Stimulated activated memory B cell treated with anti-CD40 and anti-IgM and Interleukin-4, amounts not matched to agents 10 μg/mL and 1 μg/mL and 100 μg/mL, for 72 hours (primary cell): Measurements from ENCODE around the gene CCDC83.
"Not testable (repeated sequence)": the region's sequence is repeated elsewhere in the genome, so short reads cannot be mapped to it uniquely, and the experiment has no call there.

ENCODE experiments used
- ATAC-seq: fragments of 150-1000 bp; cut with Tn5 transposase; 2 replicates; pipeline ENCODE4 v1.10.0; 2021
- H3K27ac Mint-ChIP-seq: one replicate; pipeline ENCODE4 v1.8.0; 2022; ENCODE audit warnings: mild to moderate bottlenecking, mixed read lengths
- H3K27me3 Mint-ChIP-seq: one replicate; pipeline ENCODE4 v1.8.0; 2022; ENCODE audit warnings: mixed read lengths
- H3K36me3 Mint-ChIP-seq: one replicate; pipeline ENCODE4 v1.8.0; 2022; ENCODE audit warnings: mixed read lengths
- H3K4me1 Mint-ChIP-seq: one replicate; pipeline ENCODE4 v1.8.0; 2022; ENCODE audit warnings: mixed read lengths
- H3K4me3 Mint-ChIP-seq: one replicate; pipeline ENCODE4 v1.8.0; 2022; ENCODE audit warnings: mild to moderate bottlenecking, moderate library complexity, mixed read lengths
- H3K9me3 Mint-ChIP-seq: one replicate; pipeline ENCODE4 v1.8.0; 2022; ENCODE audit warnings: mixed read lengths

The CCDC83 gene

GRCh38 chr11:85853541-85853940 is 1.6 kb upstream of the CCDC83 start:
- not testable (repeated sequence) for ATAC-seq, H3K9me3 Mint-ChIP-seq, H3K27me3 Mint-ChIP-seq, H3K4me3 Mint-ChIP-seq, H3K27ac Mint-ChIP-seq, H3K36me3 Mint-ChIP-seq, H3K4me1 Mint-ChIP-seq

- H3K36me3 Mint-ChIP-seq = peaks cover 5% of the 10 kb centered on the region
- peaks cover 6% of the 10 kb centered on the region for H3K4me1 Mint-ChIP-seq
- H3K27ac Mint-ChIP-seq = peak overlapping the region; percentile 83
- ATAC-seq = no peak
- H3K4me3 Mint-ChIP-seq = peak overlapping the region; percentile 88
- H3K27me3 Mint-ChIP-seq = peaks cover 13% of the 10 kb centered on the region
- no peaks in the 10 kb centered on the region for H3K9me3 Mint-ChIP-seq
Observed at GRCh38 chr11:85854212-85854556, 999 bp upstream of the CCDC83 start.

GRCh38 chr11:85854557-85855340 is 434 bp upstream of the CCDC83 start:
- Mint-ChIP-seq H3K9me3 (no peaks in the 10 kb centered on the region), H3K4me1 (peaks cover 6% of the 10 kb centered on the region), H3K27me3 (peaks cover 19% of the 10 kb centered on the region), H3K27ac (peak overlapping the region; percentile 83), H3K4me3 (peak overlapping the region; percentile 88), H3K36me3 (peaks cover 5% of the 10 kb centered on the region)
- peak; percentile 99 for ATAC-seq

DNA sequence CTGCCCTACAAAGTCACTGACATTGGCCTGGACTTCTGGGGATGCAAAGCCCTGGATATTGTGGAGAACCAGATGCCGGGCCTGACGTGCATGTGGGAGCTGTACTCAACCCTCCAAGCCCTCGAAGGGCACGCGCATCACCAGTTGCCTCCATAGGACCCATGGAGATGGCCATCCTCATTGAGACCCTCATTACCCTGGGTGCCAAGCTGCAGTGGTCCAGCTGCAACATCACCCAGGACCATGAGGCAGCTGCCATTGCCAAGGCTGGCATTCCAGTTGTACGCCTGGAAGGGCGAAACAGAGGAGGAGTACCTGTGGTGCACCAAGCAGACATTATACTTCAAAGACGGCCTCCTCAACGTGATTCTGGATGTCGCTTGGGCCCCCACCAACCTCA is 1.9 kb downstream of the CCDC83 start:
- no peak for ATAC-seq
- H3K4me1 Mint-ChIP-seq = peaks cover 6% of the 10 kb centered on the region
- no peaks in the 10 kb centered on the region for H3K9me3 Mint-ChIP-seq
- H3K27me3 Mint-ChIP-seq = peaks cover 21% of the 10 kb centered on the region
- no peak overlapping the region for H3K4me3 Mint-ChIP-seq
- no peak overlapping the region for H3K27ac Mint-ChIP-seq
- no peaks in the 10 kb centered on the region for H3K36me3 Mint-ChIP-seq

- H3K27ac Mint-ChIP-seq, ATAC-seq: not testable (repeated sequence)
- H3K27me3 Mint-ChIP-seq = peaks cover 21% of the 10 kb centered on the region
Observed at GRCh38 chr11:85859541-85859940, 4.4 kb downstream of the CCDC83 start.

DNA sequence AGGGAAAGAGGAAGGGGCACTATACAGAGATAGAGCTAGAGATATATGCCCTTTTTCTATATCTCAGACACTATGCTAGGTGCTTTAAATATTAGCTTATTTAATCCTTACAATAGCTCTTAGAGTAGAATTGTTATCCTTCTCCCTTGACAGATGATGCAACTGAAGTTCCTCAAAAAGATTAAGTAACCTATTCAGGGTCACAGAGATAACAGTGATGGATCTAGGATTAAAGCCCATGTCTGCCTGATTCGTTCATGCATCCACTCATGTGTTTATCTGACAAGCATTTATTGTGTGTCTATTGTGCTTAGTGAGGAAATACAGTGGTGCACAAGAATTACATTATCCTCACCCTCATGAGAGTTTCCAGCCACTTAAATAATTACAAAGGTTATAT is 8.7 kb downstream of the CCDC83 start:
- Mint-ChIP-seq H3K27ac (no peak overlapping the region), H3K4me3 (no peak overlapping the region), H3K9me3 (no peaks in the 10 kb centered on the region), H3K4me1 (no peaks in the 10 kb centered on the region), H3K36me3 (no peaks in the 10 kb centered on the region), H3K27me3 (peaks cover 11% of the 10 kb centered on the region)
- ATAC-seq = no peak

More at GRCh38 chr11:85859541-85859940, 4.4 kb downstream of the CCDC83 start:
- H3K4me1 Mint-ChIP-seq, H3K9me3 Mint-ChIP-seq, H3K4me3 Mint-ChIP-seq, H3K36me3 Mint-ChIP-seq: not testable (repeated sequence)

DNA sequence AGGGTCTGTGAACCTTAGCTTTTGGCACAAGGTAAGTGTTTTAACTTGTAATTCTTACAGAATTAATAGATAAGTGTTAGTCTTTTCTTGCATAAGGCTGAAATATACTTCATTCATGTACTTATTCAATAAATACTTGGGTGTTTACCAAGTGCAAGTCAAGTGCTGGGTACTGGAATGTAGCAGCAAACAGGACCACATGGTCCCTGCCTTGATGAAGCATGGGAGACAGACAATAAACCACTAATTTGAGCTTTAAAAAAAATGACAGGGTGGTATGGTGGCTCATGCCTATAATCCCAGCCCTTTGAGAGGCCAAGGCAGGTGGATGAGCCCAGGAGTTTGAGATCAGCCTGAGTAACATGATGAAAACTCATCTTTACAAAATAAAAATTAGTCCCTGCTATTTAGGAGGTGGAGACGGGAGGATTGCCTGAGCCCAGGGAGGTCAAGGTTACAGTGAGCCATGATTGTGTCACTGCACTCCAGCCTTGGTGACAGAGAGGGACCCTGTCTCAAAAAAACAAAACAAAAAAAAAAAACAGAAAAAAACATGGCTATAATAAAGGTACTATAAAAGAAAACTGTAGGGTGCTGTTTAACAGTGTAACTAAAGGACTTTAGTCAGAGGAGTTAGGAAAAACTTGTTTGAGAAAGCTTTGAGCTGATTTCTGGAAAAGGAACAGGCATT is 11.1 kb downstream of the CCDC83 start:
- H3K9me3 Mint-ChIP-seq = no peaks in the 10 kb centered on the region
- no peaks in the 10 kb centered on the region for H3K4me1 Mint-ChIP-seq
- H3K27ac Mint-ChIP-seq = no peak overlapping the region
- no peak for ATAC-seq
- no peaks in the 10 kb centered on the region for H3K36me3 Mint-ChIP-seq
- no peak overlapping the region for H3K4me3 Mint-ChIP-seq
- no peaks in the 10 kb centered on the region for H3K27me3 Mint-ChIP-seq

DNA sequence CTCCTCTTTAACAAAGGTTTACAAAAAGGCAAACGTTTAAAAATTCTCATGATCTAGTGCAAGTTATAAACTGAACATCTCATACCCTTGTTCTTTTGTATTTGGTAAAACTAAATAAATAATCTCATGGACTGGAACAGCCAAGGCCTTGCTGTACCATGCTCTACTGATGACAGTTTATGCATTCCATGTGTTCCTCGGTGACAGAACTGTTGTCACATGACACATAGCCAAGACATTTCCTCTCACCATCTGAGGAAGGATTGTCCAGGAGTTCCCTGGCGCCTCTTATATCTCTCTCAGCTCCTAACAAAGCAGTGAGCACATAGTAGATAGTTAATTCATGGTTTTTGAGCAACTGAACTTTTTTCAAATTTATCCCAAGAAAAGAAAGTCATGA is 12.6 kb downstream of the CCDC83 start:
- H3K9me3 Mint-ChIP-seq = no peaks in the 10 kb centered on the region
- H3K27ac Mint-ChIP-seq = no peak overlapping the region
- no peaks in the 10 kb centered on the region for H3K4me1 Mint-ChIP-seq
- no peak for ATAC-seq
- no peak overlapping the region for H3K4me3 Mint-ChIP-seq
- H3K27me3 Mint-ChIP-seq = no peaks in the 10 kb centered on the region
- no peaks in the 10 kb centered on the region for H3K36me3 Mint-ChIP-seq

DNA sequence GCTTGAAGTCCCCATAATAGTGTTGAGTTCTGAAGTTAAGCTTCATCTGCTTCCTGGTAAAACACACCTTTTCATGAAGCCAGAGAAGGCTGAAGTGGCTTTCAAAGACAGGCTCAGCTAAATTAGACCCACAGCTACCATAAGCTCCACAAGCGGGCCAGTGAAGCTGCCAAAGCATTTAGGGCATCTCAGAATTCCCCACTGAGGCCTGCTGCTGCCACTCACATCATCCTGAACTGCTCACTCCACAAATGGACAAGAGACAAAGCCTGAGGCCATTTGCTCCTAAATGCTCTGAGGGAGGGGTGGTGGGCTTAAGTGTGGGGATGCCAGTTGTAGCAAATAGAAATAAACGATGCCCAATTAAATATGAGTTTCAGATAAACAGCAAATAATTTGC is 14.6 kb downstream of the CCDC83 start:
- H3K36me3 Mint-ChIP-seq = no peaks in the 10 kb centered on the region
- no peaks in the 10 kb centered on the region for H3K9me3 Mint-ChIP-seq
- no peak overlapping the region for H3K27ac Mint-ChIP-seq
- ATAC-seq = no peak
- H3K27me3 Mint-ChIP-seq = no peaks in the 10 kb centered on the region
- H3K4me3 Mint-ChIP-seq = no peak overlapping the region
- no peaks in the 10 kb centered on the region for H3K4me1 Mint-ChIP-seq

DNA sequence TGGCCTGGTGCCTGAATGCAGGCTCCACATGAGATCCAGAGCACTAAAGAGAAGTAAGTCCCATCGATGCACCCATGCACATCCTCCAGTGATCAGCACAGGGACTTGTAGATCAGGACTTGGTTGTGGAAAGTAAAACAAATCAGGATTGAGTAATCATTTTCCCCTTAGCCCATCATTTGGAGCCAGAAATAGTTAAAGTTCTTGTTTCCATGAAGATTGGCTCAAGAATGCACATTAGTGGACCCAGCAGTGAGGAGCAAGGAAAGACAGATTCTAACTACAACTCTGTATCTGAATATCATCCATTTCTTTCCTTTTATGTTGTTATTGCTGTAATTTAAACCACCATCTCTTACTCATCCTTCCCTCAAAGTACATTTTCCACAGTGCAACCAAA is 19.1 kb downstream of the CCDC83 start:
- Mint-ChIP-seq H3K27ac (no peak overlapping the region), H3K4me1 (no peaks in the 10 kb centered on the region), H3K9me3 (no peaks in the 10 kb centered on the region), H3K4me3 (no peak overlapping the region), H3K36me3 (no peaks in the 10 kb centered on the region), H3K27me3 (no peaks in the 10 kb centered on the region)
- no peak for ATAC-seq

DNA sequence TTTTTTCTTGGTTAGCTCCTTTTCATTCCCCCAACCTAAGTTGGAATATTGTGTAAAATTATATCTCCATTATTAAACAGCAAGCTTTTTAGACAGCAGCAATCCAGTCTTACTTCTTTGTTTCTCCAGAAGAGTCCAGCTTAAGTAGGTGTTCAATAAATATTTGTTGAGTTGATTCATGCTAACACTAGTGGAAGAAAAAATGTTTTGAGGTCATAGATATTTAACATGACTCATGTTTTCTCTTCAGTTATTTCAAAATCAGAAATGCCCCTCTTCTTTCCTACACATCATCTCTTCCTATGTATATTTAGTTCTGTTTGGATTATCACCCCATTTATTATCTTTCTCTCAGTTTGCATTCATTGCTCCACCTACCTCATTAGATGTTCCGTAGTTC is 20.3 kb downstream of the CCDC83 start:
- Mint-ChIP-seq H3K27ac (no peak overlapping the region), H3K36me3 (no peaks in the 10 kb centered on the region), H3K4me1 (no peaks in the 10 kb centered on the region), H3K4me3 (no peak overlapping the region), H3K27me3 (no peaks in the 10 kb centered on the region), H3K9me3 (no peaks in the 10 kb centered on the region)
- no peak for ATAC-seq

GRCh38 chr11:85884581-85885021 is 29.4 kb downstream of the CCDC83 start:
- no peaks in the 10 kb centered on the region for H3K27me3 Mint-ChIP-seq
- H3K4me3 Mint-ChIP-seq = no peak overlapping the region

GRCh38 chr11:85886089-85887056 is 31.2 kb downstream of the CCDC83 start:
- H3K9me3 Mint-ChIP-seq = no peaks in the 10 kb centered on the region
- no peaks in the 10 kb centered on the region for H3K36me3 Mint-ChIP-seq
- no peak overlapping the region for H3K4me3 Mint-ChIP-seq
- no peaks in the 10 kb centered on the region for H3K4me1 Mint-ChIP-seq
- H3K27me3 Mint-ChIP-seq = no peaks in the 10 kb centered on the region
- no peak for ATAC-seq
- H3K27ac Mint-ChIP-seq = no peak overlapping the region

More at GRCh38 chr11:85884581-85885021, 29.4 kb downstream of the CCDC83 start:
- Mint-ChIP-seq H3K36me3 (no peaks in the 10 kb centered on the region), H3K27ac (no peak overlapping the region), H3K9me3 (no peaks in the 10 kb centered on the region), H3K4me1 (no peaks in the 10 kb centered on the region)
- no peak for ATAC-seq

DNA sequence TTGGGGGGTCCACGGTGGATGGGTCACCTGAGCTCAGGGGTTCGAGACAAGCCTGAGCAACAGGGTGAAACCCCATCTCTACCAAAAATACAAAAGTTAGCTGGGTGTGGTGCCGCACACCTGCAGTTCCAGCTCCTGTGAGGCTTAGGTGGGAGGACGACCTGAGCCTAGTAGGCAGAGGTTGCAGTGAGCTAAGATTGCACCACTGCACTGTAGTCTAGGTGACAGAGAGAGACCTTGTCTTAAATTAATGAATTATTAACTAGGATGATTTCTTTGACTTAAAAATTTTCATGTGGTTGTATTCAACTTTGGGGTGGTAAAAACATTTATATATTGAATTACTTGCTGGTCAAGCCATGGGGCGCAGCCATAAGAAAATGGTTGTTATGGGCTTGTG is 33.9 kb downstream of the CCDC83 start:
- no peak for ATAC-seq
- Mint-ChIP-seq H3K9me3 (no peaks in the 10 kb centered on the region), H3K27ac (no peak overlapping the region), H3K4me1 (no peaks in the 10 kb centered on the region), H3K4me3 (no peak overlapping the region), H3K36me3 (no peaks in the 10 kb centered on the region), H3K27me3 (no peaks in the 10 kb centered on the region)
